ENCODE measurements around the gene GAS7. TPM values are rescaled to one million over a fixed set of nuclear protein-coding genes. Genes with fewer than 3 reads are reported as not detected.

The GAS7 gene
- total RNA-seq, 1 experiment from 2014 or later: 12.3 TPM

GRCh38 chr17:9875441-9875840, 323.0 kb downstream of the GAS7 start (continued):
- TF ChIP-seq ARID4B (CRISPR knock-in tag; IDR thresholded peaks at IDR 0.05; ENCODE audit: borderline replicate concordance) (no peak), ATF3 (CRISPR knock-in tag; conservative IDR thresholded peaks at IDR 0.05) (no peak), FOXP1 (CRISPR knock-in tag; IDR thresholded peaks at IDR 0.05; ENCODE audit: borderline replicate concordance) (no peak), CREM (CRISPR knock-in tag; IDR thresholded peaks at IDR 0.05) (no peak), CBFB (CRISPR knock-in tag; IDR thresholded peaks at IDR 0.05; ENCODE audit: low read depth) (no peak)
- TF ChIP-seq, protein P1, sequence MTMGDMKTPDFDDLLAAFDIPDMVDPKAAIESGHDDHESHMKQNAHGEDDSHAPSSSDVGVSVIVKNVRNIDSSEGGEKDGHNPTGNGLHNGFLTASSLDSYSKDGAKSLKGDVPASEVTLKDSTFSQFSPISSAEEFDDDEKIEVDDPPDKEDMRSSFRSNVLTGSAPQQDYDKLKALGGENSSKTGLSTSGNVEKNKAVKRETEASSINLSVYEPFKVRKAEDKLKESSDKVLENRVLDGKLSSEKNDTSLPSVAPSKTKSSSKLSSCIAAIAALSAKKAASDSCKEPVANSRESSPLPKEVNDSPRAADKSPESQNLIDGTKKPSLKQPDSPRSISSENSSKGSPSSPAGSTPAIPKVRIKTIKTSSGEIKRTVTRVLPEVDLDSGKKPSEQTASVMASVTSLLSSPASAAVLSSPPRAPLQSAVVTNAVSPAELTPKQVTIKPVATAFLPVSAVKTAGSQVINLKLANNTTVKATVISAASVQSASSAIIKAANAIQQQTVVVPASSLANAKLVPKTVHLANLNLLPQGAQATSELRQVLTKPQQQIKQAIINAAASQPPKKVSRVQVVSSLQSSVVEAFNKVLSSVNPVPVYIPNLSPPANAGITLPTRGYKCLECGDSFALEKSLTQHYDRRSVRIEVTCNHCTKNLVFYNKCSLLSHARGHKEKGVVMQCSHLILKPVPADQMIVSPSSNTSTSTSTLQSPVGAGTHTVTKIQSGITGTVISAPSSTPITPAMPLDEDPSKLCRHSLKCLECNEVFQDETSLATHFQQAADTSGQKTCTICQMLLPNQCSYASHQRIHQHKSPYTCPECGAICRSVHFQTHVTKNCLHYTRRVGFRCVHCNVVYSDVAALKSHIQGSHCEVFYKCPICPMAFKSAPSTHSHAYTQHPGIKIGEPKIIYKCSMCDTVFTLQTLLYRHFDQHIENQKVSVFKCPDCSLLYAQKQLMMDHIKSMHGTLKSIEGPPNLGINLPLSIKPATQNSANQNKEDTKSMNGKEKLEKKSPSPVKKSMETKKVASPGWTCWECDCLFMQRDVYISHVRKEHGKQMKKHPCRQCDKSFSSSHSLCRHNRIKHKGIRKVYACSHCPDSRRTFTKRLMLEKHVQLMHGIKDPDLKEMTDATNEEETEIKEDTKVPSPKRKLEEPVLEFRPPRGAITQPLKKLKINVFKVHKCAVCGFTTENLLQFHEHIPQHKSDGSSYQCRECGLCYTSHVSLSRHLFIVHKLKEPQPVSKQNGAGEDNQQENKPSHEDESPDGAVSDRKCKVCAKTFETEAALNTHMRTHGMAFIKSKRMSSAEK (CRISPR knock-in tag; IDR thresholded peaks at IDR 0.05; ENCODE audit: borderline replicate concordance): no peak
- TF ChIP-seq, protein P2, sequence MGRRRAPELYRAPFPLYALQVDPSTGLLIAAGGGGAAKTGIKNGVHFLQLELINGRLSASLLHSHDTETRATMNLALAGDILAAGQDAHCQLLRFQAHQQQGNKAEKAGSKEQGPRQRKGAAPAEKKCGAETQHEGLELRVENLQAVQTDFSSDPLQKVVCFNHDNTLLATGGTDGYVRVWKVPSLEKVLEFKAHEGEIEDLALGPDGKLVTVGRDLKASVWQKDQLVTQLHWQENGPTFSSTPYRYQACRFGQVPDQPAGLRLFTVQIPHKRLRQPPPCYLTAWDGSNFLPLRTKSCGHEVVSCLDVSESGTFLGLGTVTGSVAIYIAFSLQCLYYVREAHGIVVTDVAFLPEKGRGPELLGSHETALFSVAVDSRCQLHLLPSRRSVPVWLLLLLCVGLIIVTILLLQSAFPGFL (CRISPR knock-in tag; IDR thresholded peaks at IDR 0.05; ENCODE audit: borderline replicate concordance): no peak

DNA sequence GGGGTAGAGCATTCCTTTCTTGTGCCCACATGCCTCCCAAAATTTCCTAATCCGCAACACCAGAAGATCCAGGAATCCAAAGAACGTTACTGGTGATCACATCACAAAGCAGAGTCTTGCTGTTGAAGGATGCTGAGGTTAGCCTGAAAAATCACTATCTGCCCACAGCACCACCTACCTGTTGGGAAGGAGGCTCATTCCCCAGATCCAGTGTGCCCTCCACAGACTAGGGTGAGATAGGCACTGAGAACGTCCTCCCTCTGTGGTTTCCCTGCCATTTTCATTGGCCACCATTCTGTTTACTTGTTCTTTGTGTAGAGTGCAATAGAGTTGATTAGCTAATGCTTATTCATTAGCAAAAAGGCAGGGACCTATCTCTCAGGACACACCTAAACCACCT, 323.7 kb downstream of the GAS7 start:
- ATAC-seq: peak; percentile 65; the same call in 1 of the 2 replicates
- CTCF ChIA-PET: interaction anchor here (0.7 kb wide), 1 partner anchor 31 kb away, joined by 3 read pairs; no protein-coding TSS in a partner anchor
- no peak for DNase-seq (ENCODE audit: low spot score)
- no peaks in the 10 kb centered on the region for H3K9me3 Mint-ChIP-seq
- H3K4me3 Mint-ChIP-seq: no peak overlapping the region
- no peak for TF ChIP-seq ZNF138 (CRISPR knock-in tag; conservative IDR thresholded peaks at IDR 0.05)
- TF ChIP-seq, protein P2 (CRISPR knock-in tag; IDR thresholded peaks at IDR 0.05; ENCODE audit: borderline replicate concordance): no peak
- TF ChIP-seq NFYB (CRISPR knock-in tag; conservative IDR thresholded peaks at IDR 0.05; ENCODE audit: low read depth): no peak
- TF ChIP-seq ZNF396 (CRISPR knock-in tag; IDR thresholded peaks at IDR 0.05; ENCODE audit: borderline replicate concordance): no peak
- TF ChIP-seq ZNF671 (CRISPR knock-in tag; IDR thresholded peaks at IDR 0.05): no peak
- TF ChIP-seq ATF1 (CRISPR knock-in tag; IDR thresholded peaks at IDR 0.05): no peak
- TF ChIP-seq MLX (CRISPR knock-in tag; IDR thresholded peaks at IDR 0.05): no peak
- TF ChIP-seq NFATC4 (CRISPR knock-in tag; IDR thresholded peaks at IDR 0.05): no peak
- TF ChIP-seq, protein P3, sequence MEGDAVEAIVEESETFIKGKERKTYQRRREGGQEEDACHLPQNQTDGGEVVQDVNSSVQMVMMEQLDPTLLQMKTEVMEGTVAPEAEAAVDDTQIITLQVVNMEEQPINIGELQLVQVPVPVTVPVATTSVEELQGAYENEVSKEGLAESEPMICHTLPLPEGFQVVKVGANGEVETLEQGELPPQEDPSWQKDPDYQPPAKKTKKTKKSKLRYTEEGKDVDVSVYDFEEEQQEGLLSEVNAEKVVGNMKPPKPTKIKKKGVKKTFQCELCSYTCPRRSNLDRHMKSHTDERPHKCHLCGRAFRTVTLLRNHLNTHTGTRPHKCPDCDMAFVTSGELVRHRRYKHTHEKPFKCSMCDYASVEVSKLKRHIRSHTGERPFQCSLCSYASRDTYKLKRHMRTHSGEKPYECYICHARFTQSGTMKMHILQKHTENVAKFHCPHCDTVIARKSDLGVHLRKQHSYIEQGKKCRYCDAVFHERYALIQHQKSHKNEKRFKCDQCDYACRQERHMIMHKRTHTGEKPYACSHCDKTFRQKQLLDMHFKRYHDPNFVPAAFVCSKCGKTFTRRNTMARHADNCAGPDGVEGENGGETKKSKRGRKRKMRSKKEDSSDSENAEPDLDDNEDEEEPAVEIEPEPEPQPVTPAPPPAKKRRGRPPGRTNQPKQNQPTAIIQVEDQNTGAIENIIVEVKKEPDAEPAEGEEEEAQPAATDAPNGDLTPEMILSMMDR (IDR thresholded peaks at IDR 0.05): no peak
- no peak for TF ChIP-seq ELF4 (CRISPR knock-in tag; IDR thresholded peaks at IDR 0.05; ENCODE audit: low read depth)
- TF ChIP-seq, protein P4, sequence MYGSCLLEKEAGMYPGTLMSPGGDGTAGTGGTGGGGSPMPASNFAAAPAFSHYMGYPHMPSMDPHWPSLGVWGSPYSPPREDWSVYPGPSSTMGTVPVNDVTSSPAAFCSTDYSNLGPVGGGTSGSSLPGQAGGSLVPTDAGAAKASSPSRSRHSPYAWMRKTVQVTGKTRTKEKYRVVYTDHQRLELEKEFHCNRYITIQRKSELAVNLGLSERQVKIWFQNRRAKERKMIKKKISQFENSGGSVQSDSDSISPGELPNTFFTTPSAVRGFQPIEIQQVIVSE (CRISPR knock-in tag; IDR thresholded peaks at IDR 0.05; ENCODE audit: borderline replicate concordance): no peak
- no peaks in the 10 kb centered on the region for H3K36me3 Mint-ChIP-seq
- peaks cover 6% of the 10 kb centered on the region for H3K4me1 Mint-ChIP-seq
- no peak overlapping the region for H3K27ac Mint-ChIP-seq
- POLR2A ChIA-PET: no interaction called here
- H3K27me3 Mint-ChIP-seq (ENCODE audit: low read depth): no peaks in the 10 kb centered on the region

Measured in WTC11 (cell line).